Activated naive CD4-positive, alpha-beta T cell treated with anti-CD3 and anti-CD28 coated beads, Interleukin-2, amount 50 U/mL, for 16 hours (primary cell): ENCODE results near the gene LIPC.
"Not testable (repeated sequence)": the region's sequence is repeated elsewhere in the genome, so short reads cannot be mapped to it uniquely, and the experiment has no call there.

ENCODE experiments used
- DNase-seq: peaks from one replicate; pipeline ENCODE4 v3.0.0-alpha.2; 2020

Gene LIPC

DNA sequence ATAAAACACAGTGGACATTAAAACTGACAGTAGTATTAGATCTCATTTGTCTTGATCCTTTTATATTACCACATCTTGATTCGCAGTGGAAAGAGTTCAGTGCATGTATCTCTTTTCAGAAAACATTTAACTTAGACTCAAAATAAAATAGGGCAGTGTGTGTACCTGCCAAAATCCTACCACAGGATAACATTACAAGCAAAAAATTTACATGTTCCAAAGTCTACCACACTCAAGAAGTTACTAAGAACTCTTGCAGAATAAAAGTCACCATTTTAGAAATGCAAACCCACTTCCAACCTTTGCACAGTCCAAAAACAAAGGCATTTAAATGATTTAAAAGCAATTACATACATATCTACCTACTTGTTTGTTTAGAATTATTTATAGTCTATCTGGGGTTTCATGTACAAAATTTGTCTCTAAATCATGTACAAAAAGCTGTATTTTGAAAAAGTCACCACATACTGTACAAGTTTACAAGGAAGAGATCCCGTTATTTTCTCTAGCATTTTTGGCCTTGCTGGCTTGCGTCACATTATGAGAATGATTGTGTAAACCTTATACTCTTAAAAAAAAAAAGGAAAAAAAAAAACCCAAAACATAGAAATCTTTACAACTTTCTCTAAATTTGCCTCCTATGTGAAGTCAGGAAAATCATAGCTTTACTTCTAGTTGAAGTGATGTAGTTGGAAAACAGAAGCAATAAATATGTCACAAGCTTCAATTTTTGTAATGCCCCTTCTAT lies 163.9 kb downstream of the LIPC start:
- DNase-seq, result no peak

- DNase-seq, result no peak
Observed at GRCh38 chr15:58597943-58598828, 166.4 kb downstream of the LIPC start.

DNA sequence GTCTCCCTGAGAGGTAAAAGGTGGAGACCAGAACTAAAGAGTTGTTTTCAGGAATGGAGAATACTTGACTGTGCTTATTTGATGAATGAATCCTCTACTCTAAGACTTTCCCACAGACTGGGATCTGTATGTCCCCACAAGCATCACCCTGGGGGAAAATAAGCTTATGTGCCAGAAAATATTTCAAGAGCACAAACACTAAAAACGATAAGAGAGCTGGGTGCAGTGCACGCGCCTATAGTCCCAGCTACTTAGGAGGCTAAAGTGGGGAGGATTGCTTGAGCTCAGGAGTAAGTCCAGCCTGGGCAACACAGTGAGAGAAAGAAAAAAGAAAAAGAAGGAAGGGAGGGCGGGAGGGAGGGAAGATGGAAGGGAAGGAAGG lies 167.0 kb downstream of the LIPC start:
- DNase-seq, result no peak

DNA sequence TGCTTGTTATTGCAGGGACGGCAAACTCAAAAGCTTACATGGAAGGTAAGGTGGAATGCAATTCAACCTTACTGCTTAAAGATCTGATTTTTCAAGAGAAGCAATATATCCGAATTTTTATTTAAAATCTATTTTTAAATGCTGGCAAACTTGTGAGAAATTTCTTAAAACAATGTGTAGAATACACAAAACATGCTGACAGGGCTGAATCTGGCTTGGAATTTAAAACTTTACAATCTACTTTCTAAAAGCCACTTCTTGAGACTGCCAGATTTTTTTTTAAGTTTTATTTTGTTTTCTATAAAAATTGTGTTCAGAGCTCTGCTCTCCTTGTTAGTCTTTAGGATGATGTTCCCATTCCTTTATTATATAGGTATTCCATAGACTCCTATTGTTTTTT lies 171.0 kb downstream of the LIPC start:
- DNase-seq, result no peak

GRCh38 chr15:58603927-58604326 lies 172.1 kb downstream of the LIPC start:
- DNase-seq, result not testable (repeated sequence)

DNA sequence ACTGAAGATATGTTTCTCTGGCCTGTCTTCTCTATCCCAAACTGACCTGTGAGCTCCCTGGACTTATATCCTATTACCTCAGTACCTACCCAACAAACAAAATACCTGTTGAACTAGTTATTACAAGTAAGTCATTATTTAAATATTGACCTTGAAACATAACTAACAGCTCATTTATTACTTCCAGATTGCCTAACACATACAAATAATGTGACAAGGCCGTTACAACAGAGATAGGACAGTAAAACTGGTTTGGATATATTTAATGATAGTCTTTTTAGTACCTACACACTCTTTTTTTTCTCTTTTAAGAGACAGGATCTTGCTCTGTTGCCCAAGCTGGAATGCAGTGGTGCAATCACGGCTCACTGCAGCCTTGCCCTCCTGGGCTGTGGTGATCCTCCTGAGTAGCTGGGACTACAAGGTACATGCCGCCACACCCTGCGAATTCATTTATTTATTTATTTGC lies 172.7 kb downstream of the LIPC start:
- no peak for DNase-seq

DNA sequence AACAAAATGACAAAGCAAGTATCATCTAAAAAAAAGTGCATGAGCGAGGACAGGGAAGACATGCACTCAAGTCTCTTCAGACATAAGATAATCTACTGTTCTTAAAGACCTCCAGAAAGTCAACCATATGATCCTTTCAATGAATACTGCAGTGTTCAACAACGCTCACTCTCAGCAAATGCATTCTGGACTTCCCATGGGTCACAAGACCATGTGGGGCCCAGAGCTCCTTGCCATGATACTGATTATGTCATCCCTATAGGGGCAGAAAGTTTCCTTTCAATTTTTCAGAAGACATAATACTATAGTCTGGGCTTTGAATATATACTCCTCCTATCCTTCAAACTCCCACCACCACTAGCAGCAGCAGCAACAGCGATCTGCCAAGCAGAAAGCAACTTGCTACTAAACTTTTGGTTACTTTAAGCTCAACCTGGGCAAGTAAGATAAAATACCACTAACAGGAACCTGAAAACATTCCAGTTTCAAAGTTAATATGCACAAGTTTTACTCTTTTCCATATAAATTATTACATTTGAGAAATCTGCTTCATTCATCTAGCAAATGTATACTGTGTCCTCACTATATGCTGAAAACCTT lies 174.2 kb downstream of the LIPC start:
- DNase-seq, result no peak

- no peak for DNase-seq
Observed at GRCh38 chr15:58606577-58607080, 174.8 kb downstream of the LIPC start.

- no peak for DNase-seq
Observed at GRCh38 chr15:58608129-58608590, 176.4 kb downstream of the LIPC start.

GRCh38 chr15:58608711-58609110 lies 176.9 kb downstream of the LIPC start:
- no peak for DNase-seq

GRCh38 chr15:58611731-58612676 lies 180.2 kb downstream of the LIPC start:
- DNase-seq, result no peak

DNA sequence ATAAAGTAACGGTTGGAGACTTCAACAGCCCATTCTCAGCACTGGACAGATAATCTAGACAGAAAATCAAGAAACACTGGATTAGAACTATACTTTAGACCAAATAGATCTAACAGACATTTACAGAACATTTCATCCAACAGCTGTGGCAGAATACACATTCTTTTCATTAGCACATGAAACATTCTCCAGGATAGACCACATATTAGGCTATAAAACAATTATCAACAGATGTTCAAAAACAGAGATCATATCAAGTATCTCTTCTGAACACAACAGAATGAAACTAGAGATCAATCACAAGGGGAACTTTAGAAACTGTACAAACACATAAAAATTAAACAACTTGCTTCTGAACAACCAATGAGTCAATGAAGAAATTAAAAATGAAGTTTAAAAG lies 184.4 kb downstream of the LIPC start:
- DNase-seq, result no peak
